Neuron (in vitro differentiated cells): ENCODE results near the gene BRD1.

Experiments used
- H2AFZ ChIP-seq: one replicate; pipeline ENCODE4 v1.6.1; 2013; ENCODE audit warnings: low read depth, mild to moderate bottlenecking, inconsistent platforms, low read length, moderate library complexity
- H3K27me3 ChIP-seq: one replicate; pipeline ENCODE4 v1.6.1; 2013; ENCODE audit warnings: low read length; ENCODE audit not compliant: insufficient read depth
- H3K36me3 ChIP-seq: one replicate; pipeline ENCODE4 v1.6.1; 2013; ENCODE audit warnings: low read length; ENCODE audit not compliant: insufficient read depth
- H3K4me1 ChIP-seq: one replicate; pipeline ENCODE4 v1.6.1; 2013; ENCODE audit warnings: low read length; ENCODE audit not compliant: insufficient read depth
- H3K4me3 ChIP-seq: 2 replicates; pipeline ENCODE4 v1.5.1; 2013; ENCODE audit warnings: mild to moderate bottlenecking, low read length, moderate library complexity
- H3K9me3 ChIP-seq: one replicate; pipeline ENCODE4 v1.6.1; 2013; ENCODE audit warnings: low read length

Gene BRD1

DNA sequence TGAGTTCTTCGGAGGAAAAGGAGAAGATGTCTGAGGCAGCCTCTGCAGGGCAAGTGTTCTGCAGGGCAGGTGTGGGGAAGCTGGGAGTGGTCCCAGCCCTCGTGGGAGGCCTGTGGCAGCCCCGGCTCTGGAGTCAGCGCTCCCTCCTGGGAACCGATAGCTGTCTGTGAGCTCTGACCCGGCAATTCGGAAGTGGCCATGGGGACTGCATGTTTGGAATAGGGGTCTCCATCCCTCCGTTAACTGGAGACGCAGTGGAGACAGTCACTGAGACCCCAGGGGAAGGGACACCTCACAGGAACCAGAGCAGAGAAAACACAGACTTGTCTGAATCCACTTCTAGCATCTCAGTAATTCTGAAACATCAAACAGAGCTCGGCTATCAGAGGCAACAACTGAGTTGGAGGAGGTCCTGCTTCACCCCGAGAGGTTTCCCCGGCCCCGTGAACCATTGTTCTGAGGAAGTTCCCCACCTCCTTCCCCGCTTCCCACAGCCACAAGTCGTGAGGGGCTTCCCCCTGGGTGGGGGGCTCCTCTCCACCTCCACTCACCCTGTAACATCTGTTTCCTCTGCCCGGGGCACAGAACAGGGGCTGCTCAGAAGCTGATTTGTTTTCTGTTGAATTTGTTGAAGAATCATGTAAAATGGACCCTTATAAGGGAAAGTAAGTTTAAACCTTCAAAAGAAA is 99.6 kb downstream of the BRD1 start:
- no peaks in the 10 kb centered on the region for H3K4me1 ChIP-seq
- H3K9me3 ChIP-seq, result no peaks in the 10 kb centered on the region
- H3K27me3 ChIP-seq, result peaks cover 55% of the 10 kb centered on the region
- no peaks in the 10 kb centered on the region for H3K36me3 ChIP-seq
- H3K4me3 ChIP-seq, result no peak overlapping the region
- no peak overlapping the region for H2AFZ ChIP-seq

- H3K27me3 ChIP-seq, result peaks cover 59% of the 10 kb centered on the region
- H3K4me1 ChIP-seq, result no peaks in the 10 kb centered on the region
- no peak overlapping the region for H2AFZ ChIP-seq
- no peaks in the 10 kb centered on the region for H3K36me3 ChIP-seq
- H3K4me3 ChIP-seq, result no peak overlapping the region
- H3K9me3 ChIP-seq, result no peaks in the 10 kb centered on the region
Observed at GRCh38 chr22:49727191-49727880, 100.3 kb downstream of the BRD1 start.

DNA sequence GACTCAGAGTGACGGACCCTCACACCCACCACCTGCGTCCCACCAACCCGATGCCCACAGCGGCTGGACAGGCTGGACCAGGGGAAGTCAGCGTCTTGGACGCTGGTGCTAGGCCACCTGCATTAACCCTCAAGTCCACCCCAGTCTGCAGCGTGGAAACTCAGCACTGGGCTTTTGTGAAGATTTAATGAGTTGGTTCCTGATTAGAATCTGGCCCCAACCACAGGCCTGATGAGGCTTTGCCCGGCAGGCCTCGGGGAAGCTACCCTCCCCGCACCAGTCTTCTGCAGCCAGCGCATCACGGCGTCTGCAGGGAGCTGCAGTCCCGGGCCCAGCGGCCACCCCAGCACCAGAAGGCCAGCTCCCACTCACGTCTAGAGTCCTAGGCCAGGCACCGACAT is 101.0 kb downstream of the BRD1 start:
- Histone ChIP-seq H2AFZ (no peak overlapping the region), H3K27me3 (peaks cover 60% of the 10 kb centered on the region), H3K9me3 (no peaks in the 10 kb centered on the region), H3K36me3 (no peaks in the 10 kb centered on the region), H3K4me3 (no peak overlapping the region), H3K4me1 (no peaks in the 10 kb centered on the region)

DNA sequence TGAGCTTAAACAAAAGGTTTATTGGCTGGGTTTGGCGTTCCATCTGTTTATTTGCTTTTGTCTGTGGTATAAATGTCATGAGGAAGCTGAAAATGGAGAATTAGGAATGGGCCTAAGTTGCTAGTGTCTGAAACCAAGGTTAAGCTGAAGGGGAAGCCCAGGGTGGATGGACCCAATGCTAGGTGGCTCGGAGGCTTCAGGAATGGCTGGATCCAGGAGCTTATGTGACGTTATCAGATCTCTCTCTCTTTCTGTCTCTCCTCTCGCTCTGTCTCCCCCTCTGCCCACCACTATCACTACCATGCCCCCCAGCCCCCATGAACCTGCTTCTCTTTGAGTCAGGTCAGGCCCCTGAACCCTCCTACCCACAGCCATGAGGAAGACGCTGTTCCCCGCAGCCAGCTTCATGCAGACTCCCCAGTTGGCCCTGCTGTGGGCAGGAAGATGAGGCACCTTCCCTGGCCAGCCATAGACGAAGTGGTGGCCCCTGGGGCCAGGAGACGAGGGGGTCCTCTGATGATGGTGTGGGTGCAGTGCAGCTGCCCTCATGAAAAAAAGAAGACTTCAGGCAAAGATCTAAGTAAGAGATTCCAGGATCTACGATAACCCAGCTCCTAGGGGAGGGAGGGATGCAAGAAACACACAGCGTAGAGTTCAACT is 101.5 kb downstream of the BRD1 start:
- Histone ChIP-seq H3K36me3 (no peaks in the 10 kb centered on the region), H2AFZ (no peak overlapping the region), H3K9me3 (no peaks in the 10 kb centered on the region), H3K27me3 (peaks cover 60% of the 10 kb centered on the region), H3K4me1 (no peaks in the 10 kb centered on the region), H3K4me3 (no peak overlapping the region)

DNA sequence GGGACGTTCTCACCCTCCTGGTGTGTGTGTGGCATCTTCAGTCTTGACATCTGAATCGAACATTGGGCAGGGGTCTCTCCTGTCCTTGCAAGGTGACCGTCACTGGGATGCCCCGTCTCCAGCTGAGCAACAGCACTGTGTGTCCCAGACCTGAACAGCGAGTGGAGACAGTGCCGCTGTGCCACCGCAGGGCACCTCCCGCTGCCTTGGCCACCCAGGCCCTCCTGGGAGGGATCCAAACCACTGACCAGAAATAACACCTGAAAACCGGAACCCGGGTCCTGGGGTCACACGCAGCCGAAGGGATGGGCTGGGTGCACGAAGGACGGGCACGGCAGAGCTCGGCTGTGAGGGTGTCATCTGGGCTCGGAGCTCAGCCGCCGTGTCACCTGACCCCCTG is 102.2 kb downstream of the BRD1 start:
- H2AFZ ChIP-seq, result no peak overlapping the region
- no peak overlapping the region for H3K4me3 ChIP-seq
- no peaks in the 10 kb centered on the region for H3K36me3 ChIP-seq
- H3K27me3 ChIP-seq, result peaks cover 62% of the 10 kb centered on the region
- no peaks in the 10 kb centered on the region for H3K9me3 ChIP-seq
- H3K4me1 ChIP-seq, result no peaks in the 10 kb centered on the region

GRCh38 chr22:49724893-49725489 is 102.7 kb downstream of the BRD1 start:
- no peaks in the 10 kb centered on the region for H3K4me1 ChIP-seq

GRCh38 chr22:49724030-49724892 is 103.4 kb downstream of the BRD1 start:
- no peaks in the 10 kb centered on the region for H3K4me1 ChIP-seq
- H3K27me3 ChIP-seq, result peaks cover 63% of the 10 kb centered on the region
- H3K4me3 ChIP-seq, result no peak overlapping the region
- no peaks in the 10 kb centered on the region for H3K9me3 ChIP-seq
- H2AFZ ChIP-seq, result no peak overlapping the region
- H3K36me3 ChIP-seq, result no peaks in the 10 kb centered on the region

More at GRCh38 chr22:49724893-49725489, 102.7 kb downstream of the BRD1 start:
- no peak overlapping the region for H3K4me3 ChIP-seq
- H2AFZ ChIP-seq, result no peak overlapping the region
- H3K27me3 ChIP-seq, result peaks cover 64% of the 10 kb centered on the region
- H3K9me3 ChIP-seq, result no peaks in the 10 kb centered on the region
- no peaks in the 10 kb centered on the region for H3K36me3 ChIP-seq

DNA sequence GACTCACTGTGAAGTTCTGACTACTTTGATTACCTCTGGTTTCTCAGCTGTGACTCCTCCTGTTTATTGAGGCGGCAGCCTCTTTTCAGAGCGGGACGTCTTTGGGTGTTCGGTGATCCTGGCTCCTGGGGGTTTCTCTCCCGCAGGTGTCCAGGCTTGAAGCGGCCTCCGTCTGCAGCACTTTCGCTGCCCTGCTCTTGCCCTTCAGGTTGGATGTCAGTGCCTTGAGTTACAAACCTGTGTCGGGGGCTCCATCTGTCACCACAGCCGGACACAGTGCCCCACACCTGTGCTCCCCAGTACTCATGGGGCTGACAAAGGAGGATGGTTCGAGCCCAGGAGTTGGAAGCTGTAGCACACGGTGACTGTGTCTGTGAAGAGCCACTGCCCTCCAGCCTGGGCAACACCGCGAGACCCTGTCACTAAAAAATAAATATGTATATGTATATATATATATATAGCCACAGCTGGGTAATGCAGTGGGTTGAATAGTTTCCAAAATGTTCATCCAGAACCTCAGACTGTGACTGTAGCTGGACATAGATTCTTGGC is 104.1 kb downstream of the BRD1 start:
- peaks cover 63% of the 10 kb centered on the region for H3K27me3 ChIP-seq

More for the DNA sequence above, 104.1 kb downstream of the BRD1 start:
- Histone ChIP-seq H3K4me3 (no peak overlapping the region), H3K4me1 (no peaks in the 10 kb centered on the region), H3K9me3 (no peaks in the 10 kb centered on the region), H2AFZ (no peak overlapping the region), H3K36me3 (no peaks in the 10 kb centered on the region)
